Left cardiac atrium (tissue), 4 donors: Measurements from ENCODE around the gene MARCHF3. TPM values are rescaled to one million over a fixed set of nuclear protein-coding genes. Genes with fewer than 3 reads are reported as not detected.
"Not testable (repeated sequence)": the region's sequence is repeated elsewhere in the genome, so short reads cannot be mapped to it uniquely, and the experiment has no call there.

ENCODE experiments used
- ATAC-seq, 2 donors: fragments of 200-7000 bp; cut with Tn5 transposase; one replicate each; pipeline ENCODE4 v1.9.1; 2020; ENCODE audit warnings: mild to moderate bottlenecking in 2 of 2, moderate library complexity in 2 of 2
- DNase-seq: peaks from one replicate; pipeline ENCODE4 v3.0.0-alpha.2; 2020
- intact Hi-C, 2 donors: fragments of 100-400 bp; cut with DNase I; formaldehyde crosslinking; loops; one replicate each; pipeline versions ENCODE4 v1.14.1 to v1.15.1; 2022 to 2023
- total RNA-seq, 2 donors: library from RNA; stranded (reverse); fragmentation: NEBNext Ultra II Directional; extraction: Animal tissue kit (Norgen Biotek cat#: 25700); gene quantifications; one replicate each; pipeline ENCODE4 v1.2.1, GENCODE V29; 2021
- donor health status: DM: no; HTN: yes; CAD: no.
- donor health status: DM: no; HTN: yes; CAD: no; lungs with severe emphysema.
- donor health status: DM: yes; HTN: yes; CAD: no.
- donor health status: Dilated cardiomyopathy.

Gene MARCHF3
- total RNA-seq, 2 donors from 2014 or later = 17.4 to 23.8 TPM

GRCh38 chr5:126912616-126913200 lies 117.7 kb downstream of the MARCHF3 start:
- intact Hi-C loops = no loop called here
- DNase-seq (no peak), ATAC-seq (no peak)

- DNase-seq (no peak), ATAC-seq (no peak)
- intact Hi-C loops = no loop called here
Measured at GRCh38 chr5:126911986-126912385, 118.4 kb downstream of the MARCHF3 start.

- ATAC-seq (no peak), DNase-seq (no peak)
- intact Hi-C loops = no loop called here
Measured at GRCh38 chr5:126909856-126910255, 120.5 kb downstream of the MARCHF3 start.

DNA sequence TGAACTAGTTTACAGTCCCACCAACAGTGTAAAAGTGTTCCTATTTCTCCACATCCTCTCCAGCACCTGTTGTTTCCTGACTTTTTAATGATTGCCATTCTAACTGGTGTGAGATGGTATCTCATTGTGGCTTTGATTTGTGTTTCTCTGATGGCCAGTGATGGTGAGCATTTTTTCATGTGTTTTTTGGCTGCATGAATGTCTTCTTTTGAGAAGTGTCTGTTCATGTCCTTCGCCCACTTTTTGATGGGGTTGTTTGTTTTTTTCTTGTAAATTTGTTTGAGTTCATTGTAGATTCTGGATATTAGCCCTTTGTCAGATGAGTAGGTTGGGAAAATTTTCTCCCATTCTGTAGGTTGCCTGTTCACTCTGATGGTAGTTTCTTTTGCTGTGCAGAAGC lies 126.0 kb downstream of the MARCHF3 start:
- intact Hi-C loops, ATAC-seq, DNase-seq: not testable (repeated sequence)

- DNase-seq (no peak), ATAC-seq (no peak)
- intact Hi-C loops = no loop called here
Measured at GRCh38 chr5:126900796-126901195, 129.6 kb downstream of the MARCHF3 start.

DNA sequence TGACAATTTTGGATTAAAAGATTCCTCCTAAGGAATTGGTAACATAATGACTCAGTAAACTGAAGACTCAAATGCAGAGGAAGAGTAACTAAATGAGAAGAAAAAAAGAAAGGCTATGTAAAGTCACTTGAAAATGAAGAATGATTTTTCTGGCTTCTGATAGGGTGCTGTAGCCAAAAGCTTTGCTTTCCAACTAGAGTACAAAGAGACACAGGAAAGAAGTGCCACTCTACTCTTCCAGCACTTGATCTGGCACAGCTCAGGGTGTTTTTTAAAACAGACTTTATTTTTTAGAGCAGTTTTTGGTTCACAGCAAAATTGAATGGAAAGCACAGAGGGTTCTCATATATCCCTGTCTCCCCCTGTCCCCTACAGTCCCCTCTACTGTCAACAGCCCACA lies 130.9 kb downstream of the MARCHF3 start:
- intact Hi-C loops = no loop called here
- ATAC-seq = no peak
- DNase-seq = no peak

DNA sequence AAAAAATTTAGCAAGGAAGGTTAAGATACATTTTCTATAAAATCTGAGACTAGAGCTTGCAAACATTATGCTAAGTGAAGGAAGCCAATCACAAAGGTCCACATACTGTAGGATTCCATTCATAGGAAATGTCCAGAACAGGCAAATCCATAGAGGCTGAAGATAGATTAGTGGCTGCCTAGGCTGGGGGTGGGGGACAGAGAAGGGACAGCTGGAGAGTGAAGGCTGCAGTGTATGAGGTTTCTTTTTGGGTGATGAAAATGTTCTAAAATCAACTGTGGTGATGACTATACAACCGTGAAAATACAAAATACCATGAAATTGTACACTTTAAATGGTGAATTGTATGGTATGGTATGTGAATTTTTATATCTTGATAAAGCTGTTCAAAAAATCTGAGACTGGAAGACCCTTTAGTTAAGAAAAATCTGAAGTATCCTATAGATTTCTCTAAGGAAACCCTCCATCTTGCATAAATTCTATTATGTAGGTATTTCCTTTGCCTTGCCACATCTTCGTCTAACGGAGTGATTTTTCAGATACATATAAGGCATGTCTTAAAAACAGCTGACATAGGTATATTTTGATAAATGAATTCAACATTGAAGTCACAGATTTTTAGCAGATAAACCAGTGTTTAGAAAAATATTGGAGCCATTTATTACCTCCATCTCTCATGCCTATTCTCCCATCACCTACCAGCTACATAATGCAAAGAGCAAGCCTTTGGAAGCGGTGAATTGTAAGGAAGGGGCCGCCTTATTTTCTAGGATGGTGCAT lies 132.3 kb downstream of the MARCHF3 start:
- DNase-seq (no peak), ATAC-seq (no peak)
- intact Hi-C loops = no loop called here

GRCh38 chr5:126896170-126896702 lies 134.1 kb downstream of the MARCHF3 start:
- ATAC-seq (no peak), DNase-seq (no peak)
- intact Hi-C loops = no loop called here

DNA sequence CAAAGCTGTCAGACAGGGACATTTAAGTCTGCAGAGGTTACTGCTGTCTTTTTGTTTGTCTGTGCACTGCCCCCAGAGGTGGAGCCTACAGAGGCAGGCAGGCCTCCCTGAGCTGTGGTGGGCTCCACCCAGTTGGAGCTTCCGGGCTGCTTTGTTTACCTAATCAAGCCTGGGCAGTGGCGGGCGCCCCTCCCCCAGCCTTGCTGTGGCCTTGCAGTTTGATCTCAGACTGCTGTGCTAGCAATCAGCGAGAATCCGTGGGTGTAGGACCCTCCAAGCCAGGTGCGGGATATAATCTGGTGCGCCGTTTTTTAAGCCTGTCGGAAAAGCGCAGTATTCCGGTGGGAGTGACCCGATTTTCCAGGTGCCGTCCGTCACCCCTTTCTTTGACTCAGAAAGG lies 134.6 kb downstream of the MARCHF3 start:
- DNase-seq, ATAC-seq, intact Hi-C loops: not testable (repeated sequence)

GRCh38 chr5:126890414-126890813 lies 139.9 kb downstream of the MARCHF3 start:
- intact Hi-C loops, DNase-seq, ATAC-seq: not testable (repeated sequence)

- intact Hi-C loops = no loop called here
- DNase-seq (no peak), ATAC-seq (no peak)
Measured at GRCh38 chr5:126888175-126888574, 142.2 kb downstream of the MARCHF3 start.

- intact Hi-C loops = no loop called here
- DNase-seq (no peak), ATAC-seq (peak; percentile 38 to 96)
Measured at GRCh38 chr5:126884269-126884819, 146.0 kb downstream of the MARCHF3 start.

- intact Hi-C loops = no loop called here
- DNase-seq (no peak), ATAC-seq (peak in 1 of 2 donors; percentile 66)
Measured at GRCh38 chr5:126883564-126884245, 146.7 kb downstream of the MARCHF3 start.

DNA sequence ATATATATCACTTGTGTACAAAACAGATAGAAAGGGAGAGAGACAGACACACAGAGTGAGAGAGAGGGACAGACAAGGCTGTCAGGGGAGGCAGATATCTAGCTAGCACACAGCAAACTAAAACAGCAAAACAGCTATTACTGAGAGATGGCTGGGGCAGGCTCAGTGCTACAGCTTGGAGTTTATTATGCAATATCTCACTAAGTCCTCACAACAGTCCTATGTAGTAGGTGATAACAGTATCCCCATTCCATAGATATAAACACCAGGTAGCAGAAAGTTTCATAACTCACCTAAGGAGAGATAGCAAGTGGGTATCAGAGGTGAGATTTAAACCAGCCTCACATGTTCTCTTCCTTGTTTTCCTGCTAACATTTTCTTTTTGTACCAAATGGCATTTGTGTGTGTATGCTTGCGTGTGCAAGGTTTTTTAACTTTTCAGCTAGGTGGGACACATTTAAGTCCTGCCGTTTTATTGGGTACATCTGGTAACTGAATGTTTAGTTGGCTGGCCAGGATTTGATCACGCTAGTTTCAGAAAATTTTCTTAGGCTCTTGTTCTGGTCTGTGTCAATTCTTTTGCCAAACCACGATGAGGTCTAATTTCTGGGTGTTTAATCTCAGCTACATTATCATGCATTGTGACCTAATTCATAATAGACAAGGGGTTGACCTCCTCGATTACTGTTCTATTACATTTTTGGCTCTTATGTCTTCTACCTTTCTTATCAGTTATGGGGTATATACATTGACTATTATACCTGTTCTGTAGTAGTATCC lies 148.3 kb downstream of the MARCHF3 start:
- DNase-seq = no peak
- ATAC-seq = no peak
- intact Hi-C loops = no loop called here

DNA sequence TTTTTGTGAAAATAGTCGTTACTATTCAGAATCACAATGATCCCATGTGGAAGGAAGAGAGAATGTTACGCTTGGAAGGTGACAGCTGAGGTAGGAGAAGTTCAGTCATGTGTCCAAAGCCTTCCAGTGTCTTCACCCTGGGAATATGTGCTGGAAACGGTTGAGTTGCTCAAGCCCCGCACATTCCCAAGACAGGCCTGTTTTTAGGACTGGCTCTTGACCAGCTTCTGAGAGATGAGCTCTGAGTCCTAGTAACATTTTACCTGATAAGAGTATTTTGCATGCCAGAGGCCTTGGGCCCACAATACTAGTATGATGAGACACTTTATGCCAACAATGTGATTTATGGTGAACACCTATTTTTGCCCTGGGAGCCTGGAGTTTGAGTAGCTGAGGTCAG lies 151.7 kb downstream of the MARCHF3 start:
- intact Hi-C loops = no loop called here
- peak; percentile 39 to 57 for ATAC-seq

DNA sequence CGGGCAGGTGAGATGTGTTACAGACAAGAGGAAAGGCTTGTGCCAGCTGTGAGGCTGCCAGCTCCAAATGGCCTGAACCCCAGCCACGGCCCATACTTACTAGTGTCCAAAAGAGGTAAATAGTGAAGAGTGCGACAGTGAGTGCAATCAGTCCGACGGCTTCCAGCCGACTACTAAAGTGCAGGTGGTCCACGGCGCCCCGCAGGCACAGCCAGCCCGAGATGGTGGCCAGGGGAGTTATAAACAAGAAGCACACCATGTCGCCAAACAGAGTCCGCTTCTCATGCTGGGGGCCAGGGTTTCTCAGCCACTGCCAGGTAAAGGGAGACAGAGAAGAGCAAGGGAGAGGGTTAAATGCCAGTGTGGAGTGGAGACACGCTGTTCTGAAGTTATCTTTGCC lies 152.3 kb downstream of the MARCHF3 start:
- DNase-seq (no peak), ATAC-seq (no peak)
- intact Hi-C loops = no loop called here

More for the DNA sequence above, 151.7 kb downstream of the MARCHF3 start:
- no peak for DNase-seq

- intact Hi-C loops = no loop called here
- DNase-seq = no peak
- ATAC-seq = no peak
Measured at GRCh38 chr5:126877602-126878001, 152.8 kb downstream of the MARCHF3 start.

DNA sequence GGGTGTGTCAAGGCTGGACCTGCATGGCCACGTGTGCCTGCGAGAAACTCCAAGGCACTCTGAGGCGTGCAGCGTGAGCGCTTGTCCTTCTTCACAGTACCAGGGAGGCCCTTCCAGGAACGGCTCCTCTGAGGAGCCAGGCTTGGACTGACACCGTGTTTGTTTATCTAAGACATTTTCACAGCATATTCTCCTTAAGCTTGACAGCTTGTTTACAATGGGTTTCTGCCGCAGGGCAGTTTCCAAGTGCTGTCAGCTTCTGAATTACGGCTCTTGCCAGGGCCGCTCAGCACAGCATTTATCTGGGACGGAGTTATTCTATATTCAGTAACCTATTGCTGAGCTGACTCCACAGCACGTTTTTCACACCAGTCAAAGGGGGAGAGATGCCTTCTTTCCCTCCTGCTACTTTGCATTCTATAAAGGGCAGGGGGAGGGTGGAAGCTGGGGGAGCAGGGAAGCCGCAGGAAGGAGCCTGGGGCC lies 155.0 kb downstream of the MARCHF3 start:
- ATAC-seq = no peak
- intact Hi-C loops = no loop called here

More for the DNA sequence above, 155.0 kb downstream of the MARCHF3 start:
- no peak for DNase-seq
